ENCODE measurements around the gene CDX2.
A peak's percentile ranks its signal among the peaks of the same experiment; 100 is the strongest.
"Not testable (repeated sequence)": the region's sequence is repeated elsewhere in the genome, so short reads cannot be mapped to it uniquely, and the experiment has no call there.

The CDX2 gene, protein sequence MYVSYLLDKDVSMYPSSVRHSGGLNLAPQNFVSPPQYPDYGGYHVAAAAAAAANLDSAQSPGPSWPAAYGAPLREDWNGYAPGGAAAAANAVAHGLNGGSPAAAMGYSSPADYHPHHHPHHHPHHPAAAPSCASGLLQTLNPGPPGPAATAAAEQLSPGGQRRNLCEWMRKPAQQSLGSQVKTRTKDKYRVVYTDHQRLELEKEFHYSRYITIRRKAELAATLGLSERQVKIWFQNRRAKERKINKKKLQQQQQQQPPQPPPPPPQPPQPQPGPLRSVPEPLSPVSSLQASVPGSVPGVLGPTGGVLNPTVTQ

DNA sequence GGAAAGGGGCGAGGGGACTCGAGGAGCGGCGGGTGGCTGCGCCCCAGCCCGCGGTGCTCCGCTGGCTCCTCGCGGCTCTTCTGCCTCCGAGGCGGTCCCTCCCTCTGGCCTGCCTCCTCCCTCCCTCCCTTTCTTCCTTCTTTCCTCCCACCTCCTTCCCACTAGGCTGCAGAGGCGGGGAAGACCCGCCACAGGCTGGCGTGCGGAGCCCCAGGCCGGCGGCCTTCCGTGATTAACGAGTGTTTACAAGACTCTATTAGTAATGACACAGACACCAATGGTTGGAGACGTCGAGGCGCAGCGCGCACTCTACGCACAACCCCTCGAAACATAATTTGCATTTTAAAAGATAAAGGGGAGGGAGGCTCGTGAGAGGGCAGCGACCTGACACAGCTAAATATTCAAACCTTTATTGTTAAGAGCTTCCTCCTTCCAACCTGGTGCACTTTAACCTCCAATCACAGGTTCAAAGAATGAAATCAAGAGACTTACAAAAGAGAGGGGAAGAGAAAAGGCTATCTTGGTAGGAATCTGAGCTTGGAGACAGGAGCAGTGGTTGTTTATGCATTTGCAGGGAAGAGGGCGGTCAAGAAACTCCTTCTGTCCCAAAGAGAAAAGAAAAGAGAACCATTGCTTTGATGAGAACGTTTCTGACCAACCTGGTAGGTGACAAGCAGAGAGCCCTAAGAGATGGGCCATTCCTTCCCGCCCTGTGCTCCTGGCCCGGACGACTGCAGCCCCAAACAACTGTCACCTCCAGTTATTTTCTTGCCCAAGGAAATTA lies at the start of gene CDX2:
TSS of gene CDX2 (minus strand) at position 234 of the 784 bp plus-strand sequence. CDS start 309 bp downstream, outside the sequence.
- DNase-seq, result no peak

DNA sequence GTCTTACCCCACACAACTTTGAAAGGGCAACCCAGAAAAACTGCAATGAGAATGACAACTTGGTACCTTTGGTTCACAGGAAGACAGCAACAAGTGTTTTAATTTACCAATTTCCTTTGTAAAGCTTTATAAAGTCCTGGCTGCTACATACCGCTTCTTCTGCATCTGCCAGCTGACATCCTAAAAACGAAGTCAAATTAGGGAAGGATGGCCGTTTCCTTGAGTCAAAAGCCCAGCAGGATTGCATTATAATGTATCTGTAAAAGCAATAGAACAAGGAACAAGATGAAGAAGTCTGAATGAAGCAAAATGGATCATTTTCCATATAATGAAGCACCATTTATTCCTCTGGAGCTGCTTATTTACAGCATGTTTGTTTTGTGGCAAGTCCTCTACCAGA lies 45.2 kb upstream of the CDX2 start:
- DNase-seq, result no peak

DNA sequence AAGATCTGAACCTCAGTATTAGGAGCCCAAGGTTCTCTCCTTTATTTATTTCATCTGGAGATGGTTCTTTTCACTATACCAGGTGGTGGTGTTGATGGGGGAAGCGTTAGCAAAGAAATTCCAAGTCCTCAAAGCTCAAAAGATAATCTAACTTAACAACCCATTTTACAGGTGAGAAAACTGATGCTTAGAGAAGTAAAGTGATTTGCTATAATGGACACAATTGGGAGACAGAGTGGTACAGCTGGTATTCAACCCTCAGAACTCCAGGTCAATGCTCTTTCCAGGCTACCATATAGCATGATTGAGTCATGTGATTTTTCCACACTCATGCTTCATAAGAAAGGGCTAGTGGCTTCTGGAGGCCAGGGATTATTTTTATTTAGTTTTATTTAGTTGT lies 44.4 kb upstream of the CDX2 start:
- DNase-seq, result no peak

DNA sequence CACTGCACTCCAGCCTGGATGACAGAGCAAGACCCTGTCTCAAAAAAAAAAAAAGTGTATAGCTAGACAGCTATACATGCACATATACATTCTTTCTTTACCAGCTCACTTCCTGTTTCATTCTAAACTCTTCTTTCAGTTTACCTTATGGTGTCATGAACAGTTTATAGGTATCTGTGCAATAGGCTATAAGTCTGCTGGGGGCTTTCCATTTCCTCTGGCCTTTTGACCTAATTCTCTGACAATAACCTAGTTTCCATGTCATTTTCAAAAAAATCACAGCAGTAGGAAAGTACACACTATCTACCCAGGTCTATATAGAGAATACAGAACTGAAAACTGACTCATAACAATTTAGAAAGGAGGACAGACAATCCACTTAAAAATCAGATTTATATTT lies 43.8 kb upstream of the CDX2 start:
- DNase-seq, result no peak

DNA sequence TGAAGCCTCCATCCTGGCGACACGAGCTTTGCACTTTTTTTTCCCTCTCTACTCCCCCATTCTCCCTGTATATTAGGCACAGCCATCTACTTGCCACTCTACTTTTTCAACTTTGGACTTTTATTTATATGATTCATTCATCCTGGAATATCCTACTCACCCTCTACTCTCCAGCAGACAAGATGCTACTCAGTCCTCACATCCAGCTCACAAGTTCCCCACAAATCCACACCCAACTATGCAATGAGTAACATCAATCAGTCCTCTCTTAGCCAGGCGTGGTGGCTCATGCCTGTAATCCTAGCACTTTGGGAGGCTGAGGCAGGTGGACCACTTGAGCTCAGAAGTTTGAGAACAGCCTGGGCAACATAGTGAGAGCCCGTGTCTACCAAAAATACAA lies 43.3 kb upstream of the CDX2 start:
- DNase-seq, result no peak

DNA sequence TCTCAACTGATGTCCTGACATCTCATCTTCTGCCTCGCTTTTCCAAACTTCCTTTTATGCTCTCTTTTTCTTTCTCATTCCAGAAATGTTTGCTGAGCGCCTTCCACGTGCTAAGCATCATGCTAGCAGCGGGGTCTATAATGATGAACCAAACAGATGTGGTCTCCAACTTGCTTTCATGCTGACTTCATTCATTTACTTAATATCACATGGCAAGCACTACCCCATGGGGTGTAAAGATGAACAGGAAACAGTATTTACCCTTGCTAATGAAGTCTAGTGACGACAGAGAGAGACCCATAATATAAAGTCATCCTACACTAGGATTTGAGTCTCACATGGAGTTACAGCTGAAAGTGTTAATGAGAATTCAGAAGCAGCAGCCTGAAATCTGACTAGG lies 40.9 kb upstream of the CDX2 start:
- no peak for DNase-seq

DNA sequence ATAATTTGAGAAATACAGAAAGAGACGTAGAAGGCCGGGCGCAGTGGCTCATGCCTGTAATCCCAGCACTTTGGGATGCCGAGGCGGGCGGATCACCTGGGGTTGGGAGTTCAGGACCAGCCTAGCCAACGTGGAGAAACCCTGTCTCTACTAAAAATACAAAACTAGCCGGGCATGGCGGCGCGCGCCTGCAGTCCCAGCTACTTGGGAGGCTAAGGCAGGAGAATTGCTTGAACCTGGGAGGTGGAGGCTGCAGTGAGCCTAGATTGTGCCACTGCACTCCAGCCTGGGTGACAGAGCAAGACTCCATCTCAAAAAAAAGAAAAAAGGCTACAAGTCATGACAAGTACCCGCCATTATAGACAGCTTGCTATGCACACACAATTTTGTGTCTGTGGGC lies 35.9 kb upstream of the CDX2 start:
- not testable (repeated sequence) for DNase-seq

DNA sequence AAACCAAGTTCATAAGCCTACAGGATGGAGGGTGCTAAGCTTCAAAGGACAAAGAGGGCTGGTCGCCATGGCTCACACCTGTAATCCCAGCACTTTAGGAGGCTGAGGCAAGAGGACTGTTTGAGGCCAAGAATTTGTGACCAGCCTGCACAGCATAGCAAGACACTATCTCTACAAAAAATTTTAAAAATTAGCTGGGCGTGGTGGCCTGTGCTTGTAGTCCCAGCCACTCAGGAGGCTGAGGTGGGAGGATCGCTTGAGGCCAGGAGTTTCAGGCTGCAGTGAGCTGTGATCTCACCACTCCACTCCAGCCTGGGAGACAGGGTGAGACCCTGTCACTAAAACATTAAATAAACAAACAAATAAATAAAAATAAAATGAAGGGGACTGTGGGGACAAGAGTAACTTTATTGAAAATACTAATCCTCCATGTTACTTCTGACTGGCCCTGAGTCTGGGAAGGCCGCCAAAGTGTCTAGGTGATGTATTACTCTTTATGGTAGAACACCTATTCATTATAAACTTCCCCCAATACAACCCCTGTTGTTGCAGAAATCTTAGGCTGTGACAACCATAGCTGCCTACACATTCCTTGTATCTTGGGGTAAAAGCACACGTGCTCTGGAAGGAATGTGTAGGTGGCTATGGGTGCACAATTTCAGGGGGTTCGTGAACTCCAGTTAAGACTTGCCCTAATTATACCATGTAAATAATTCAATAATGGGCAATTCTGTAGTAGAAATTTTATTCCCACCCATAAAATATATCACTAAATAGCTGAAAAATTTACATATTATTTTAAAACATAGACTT lies 34.0 kb upstream of the CDX2 start:
- DNase-seq, result no peak

DNA sequence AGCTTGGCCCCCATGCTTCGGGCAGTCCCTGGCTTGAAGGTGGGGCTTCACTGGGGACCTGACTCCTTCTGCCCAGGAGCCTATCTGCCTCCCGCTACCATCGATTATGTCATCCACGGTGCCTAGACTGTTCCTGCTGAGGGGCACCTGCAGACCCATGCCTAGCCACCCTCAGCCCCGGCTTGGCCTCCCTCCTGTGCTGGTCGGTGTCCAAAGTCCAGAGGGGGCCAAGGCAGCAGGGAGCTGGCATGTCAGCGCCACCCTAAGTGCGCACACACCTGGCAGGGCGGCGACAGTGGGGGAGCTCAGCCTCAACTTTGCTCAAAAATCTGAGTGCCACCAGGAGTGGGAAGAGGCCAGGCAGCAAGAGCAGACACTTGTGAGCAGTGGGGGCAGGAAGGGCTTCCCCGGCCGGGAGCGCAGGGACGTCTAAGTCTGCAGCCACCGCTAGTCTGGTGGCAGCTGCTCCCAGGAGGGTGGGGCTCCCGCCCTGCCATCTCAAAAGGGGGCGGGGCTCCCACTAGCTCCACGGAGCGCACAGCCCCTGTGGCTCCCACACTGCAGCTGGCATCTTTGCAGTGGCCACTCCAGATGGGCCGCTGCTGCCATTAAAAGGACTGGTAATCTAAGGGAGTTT lies 32.8 kb upstream of the CDX2 start:
- no peak for DNase-seq

DNA sequence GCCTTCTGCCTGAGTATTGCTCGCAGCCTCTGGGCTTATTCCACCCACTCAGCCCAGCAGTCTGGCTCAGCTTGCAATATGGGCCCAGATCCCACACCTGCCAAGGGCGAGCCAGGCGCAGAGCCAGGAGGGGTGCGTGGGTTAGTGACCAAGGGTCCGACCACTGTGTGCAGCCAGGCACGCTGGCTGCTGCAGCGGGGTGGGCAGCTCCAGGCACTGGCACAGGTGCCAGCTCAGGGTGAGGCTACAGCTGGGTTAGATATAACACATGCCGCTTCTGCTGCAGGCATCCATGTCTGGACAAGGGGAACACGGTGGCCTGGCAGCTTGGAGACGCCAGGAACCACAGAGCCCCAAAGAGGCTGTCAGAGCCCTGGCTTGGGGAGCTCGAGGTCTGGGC lies 31.9 kb upstream of the CDX2 start:
- no peak for DNase-seq

DNA sequence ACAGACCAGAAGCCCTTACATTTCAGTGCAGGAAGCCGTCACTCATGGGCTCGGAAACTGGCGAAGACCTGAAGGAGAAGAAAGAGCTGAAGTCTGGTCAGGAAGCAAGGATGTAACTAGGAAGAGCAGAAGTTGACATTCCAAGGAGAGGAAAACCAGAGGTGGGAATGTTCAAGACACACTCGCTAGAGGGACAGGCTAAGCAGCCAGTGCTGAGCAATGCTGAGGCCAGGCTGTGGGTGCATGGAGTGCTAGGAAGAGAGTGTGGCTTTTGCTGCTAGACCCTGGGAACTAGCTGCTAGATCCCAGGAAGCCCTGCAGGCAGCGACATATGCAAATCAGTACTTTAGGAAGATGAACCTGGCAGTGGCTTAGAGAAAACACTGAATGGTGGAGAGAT lies 31.5 kb upstream of the CDX2 start:
- no peak for DNase-seq

DNA sequence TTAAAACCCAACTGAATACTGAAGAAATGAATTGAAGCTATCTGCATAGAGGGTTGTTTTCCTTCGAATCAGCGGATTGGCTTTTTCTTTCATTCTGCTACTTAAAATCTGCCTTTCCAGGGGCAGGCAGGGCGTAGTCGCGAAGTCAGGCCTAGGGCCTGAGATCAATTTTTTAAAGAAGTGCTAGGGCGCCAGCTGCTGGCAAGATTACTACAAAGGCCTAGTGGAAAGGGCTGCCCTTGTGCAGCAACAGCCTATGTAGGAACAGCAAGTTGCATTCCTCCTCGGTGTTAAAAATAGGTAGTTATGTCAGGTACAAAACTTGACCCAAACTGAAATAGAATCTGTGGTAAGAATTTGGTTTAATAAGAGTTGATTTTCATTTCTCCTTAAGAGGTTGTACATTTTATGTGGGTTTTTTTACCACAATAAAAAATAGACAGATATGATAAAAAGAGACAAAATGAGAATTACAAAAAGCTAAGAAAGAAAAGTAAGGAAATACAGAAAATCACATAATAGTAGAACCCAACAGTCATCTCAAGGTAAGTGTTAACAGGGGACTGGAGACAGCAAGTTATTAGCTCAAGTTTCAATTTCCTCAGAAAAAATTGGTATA lies 28.9 kb upstream of the CDX2 start:
- no peak for DNase-seq

DNA sequence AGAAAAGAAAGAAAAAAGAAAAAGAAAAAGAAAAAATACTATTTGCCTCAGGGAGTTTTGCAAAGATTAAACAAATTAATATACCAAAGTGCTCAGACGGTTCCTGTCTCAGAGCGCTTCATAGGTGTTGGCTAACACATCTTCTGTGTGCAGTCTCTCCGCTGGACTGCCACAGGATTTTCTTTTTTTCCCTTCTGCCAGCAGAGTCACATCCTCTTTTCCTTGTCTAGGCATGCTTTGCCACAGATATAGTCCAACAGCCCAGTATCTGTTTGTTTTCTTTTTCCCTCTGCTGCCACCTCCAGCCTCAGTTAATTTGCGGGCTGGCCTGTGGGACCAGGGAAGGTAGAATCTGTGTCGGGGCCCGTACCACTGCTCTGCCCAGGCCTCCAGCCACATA lies 22.8 kb upstream of the CDX2 start:
- DNase-seq, result no peak

DNA sequence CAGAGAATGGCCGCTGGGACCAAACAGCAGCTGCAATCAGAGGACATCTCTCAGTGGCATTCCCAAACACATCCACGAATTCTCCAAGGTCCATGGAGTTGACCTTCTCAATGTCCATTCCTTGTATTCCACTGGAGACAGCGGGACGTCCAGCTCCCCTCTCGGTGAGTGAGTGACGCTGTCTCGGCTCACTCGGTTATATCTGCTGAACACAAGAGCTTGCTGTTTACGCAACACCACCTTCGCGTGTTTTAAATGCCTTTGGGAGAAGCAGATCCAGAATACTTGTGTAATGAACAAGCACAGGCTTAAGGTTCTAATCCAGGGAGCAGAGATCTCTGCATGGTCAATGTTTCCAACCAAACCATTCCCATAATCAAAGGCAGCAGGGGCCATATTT lies 19.4 kb upstream of the CDX2 start, which contains the start of gene URAD:
TSS of gene URAD (minus strand) at position 174 of the 400 bp plus-strand sequence. CDS start at position 118, 56 bp downstream.
- DNase-seq, result peak; percentile 37

DNA sequence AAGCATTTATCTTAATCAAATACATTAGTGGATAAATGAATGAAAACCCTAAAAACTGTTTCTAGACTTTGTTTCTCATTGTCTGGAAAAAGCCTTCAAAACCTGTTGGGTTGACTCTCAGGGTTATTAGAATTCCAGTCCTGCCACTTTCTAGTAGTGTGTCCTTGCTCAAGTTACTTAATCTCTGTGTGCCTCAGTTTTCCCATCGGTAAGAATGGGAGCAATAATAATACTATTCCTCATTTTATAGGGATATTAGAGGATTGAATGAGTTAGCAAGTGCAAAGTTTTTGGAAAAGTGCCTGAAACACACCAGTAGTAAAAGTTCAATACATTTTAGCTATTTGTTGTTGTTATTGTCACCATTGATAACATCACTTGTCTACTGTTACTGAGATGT lies 16.5 kb upstream of the CDX2 start:
- DNase-seq, result no peak

DNA sequence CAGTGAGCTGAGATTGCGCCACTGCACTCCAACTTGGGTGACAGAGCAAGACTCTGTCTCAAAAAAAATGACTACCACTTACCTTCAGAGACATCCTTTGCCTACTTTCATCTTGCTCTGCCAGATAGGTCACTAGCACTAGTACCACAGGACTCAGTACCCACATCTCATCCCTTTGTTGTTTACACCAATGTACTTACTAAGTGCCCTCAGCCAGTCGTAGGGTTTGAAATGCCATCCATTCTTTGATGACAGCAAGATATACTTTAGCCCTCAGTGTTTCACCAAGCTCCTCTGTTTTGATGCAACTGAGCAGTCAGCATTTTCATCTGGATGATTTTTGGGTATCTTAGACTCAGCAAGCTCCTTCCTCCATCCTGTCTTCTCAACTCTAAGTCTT lies 13.2 kb upstream of the CDX2 start:
- no peak for DNase-seq

DNA sequence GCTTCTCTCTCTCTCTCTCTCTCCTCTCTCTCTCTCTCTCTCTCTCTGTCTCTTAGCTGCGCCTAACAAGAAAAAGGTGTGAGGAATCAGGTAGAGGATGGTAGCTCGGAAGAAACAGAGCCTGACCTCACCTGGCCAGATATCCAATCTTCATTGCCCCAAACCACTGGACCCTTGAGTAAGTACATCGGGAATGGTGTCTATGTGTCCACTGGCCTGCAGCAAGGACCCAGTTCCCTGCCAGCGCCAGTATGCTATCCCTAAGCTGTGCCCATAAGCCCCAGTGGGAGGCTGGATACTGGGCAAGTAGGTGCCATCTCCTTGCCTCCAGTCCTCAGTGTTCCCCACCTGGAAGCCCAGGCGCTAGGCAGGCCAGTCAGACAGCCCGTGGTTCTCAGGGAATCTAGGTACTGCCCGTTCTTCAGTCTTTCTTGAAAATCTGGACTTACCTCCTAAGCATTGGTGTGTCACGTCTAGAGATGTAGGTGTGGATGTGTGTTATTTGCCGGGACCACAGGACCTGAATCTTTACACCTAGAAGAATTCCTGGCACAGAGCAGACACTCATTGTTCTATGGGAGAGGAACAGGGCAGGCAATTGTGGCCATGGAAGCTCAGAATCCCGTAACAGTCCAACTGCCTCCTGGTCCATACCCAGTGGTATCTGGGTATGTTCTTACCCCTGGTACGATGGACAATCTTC lies 12.0 kb upstream of the CDX2 start:
- peak; percentile 17 for DNase-seq

DNA sequence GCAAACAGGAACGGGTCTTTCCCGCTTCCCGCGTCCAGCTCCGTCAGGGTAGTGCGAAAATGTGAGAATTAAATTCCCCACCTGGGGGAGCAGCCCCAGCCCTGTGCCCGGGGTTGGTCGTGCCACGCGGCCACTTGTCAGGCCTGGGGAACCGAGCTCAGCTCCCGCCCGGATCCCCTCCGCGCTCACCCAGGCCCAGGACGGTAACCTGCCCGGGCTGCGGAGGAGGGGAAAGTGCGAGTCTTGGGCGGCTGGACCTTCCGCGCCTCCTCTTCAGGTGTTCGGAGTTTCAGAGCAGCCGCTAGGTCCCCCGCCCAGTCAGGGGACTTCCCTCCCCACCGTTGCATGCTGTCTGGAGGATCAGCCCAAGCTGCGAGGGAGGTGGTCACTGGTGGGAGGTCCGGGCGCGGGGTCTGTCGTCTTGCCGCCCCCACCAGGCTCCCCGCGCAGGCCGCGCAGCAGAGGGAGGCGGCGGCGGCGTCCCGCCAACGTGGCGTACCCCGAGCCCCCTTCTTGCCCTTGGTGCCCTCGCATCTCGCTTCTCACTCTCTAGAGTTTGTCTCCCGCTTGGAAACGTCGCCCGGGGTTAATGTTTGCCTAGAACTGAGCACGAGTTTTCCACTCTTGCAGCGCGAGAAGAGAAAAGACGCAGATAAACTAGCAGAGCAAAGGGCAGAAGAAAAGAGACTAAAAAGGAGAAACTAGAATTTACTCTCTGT lies 11.3 kb upstream of the CDX2 start:
- peak; percentile 43 for DNase-seq

DNA sequence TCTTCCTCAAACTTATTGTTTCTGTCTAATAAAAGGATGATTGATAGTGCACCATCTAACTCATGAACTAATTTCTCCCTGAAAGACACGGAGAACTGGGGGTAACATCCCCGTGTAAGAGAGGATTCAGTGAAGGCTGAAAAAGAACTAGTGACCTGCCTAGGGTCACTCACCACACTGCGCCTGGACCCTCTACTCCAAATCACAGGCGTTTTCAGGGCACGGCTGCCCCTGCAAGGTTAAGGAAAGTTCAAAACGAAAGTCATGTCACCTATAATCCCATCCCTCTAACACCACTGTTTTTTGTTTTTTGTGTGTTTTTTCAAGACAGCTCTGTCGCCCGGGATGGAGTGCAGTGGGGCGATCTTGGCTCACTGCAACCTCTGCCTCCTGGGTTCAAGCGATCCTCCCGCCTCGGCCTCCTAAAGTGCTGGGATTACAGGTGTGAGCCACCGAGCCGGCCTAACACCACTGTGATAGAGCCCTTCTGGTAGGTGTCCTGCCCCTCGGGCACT lies 10.7 kb upstream of the CDX2 start:
- DNase-seq, result peak; percentile 12

DNA sequence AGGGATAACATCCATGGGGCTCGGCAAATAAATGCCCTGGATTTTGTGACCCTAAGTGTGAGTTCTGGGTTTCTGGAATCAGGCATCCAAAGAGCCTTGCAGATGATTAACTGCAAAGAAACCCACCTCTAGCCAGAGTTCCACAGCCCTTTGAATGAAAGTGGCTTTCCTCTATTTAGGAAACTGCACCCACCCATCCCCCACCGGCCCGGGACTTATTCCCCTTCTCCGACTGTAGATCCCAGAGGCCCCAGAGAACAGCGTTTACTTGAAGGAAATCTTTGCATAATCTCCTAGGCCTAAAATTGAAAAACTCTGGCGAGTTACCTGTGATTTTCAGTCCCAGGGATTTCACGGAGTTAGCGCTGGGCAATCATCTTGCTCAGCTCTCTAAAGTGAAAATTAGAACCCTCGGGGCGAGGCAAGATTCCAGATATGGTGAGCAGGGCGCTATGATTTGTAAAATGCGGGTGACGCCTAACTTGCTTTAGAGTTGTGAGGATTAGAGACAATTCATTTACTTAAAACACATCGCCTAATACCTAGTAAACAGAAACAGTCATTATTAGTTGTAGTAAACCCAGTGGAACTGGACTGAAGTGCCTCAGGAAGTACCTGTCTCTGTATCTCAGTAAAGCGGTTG lies 10.0 kb upstream of the CDX2 start:
- DNase-seq, result no peak
